HAP-1 (cell line): ENCODE measurements around the gene NHERF2.

ENCODE experiments used
- DNase-seq, 2 experiments: peaks; one replicate each; pipeline ENCODE4 v3.0.0-alpha.2; 2016 to 2020; ENCODE audit warnings: low spot score in 2 of 2
- H3K27me3 ChIP-seq: fragments of 250-450 bp; sonication (Bioruptor Pico); 2 replicates; pipeline ENCODE4 v1.5.1; 2020; ENCODE audit warnings: low read depth, mild to moderate bottlenecking, moderate library complexity
- H3K36me3 ChIP-seq: fragments of 250-450 bp; sonication (Bioruptor Pico); replicated peaks from 2 replicates; pipeline ENCODE4 v1.5.1; 2020; ENCODE audit warnings: mild to moderate bottlenecking
- H3K4me1 ChIP-seq: fragments of 250-450 bp; sonication (Bioruptor Pico); 2 replicates; pipeline ENCODE4 v1.5.1; 2020; ENCODE audit warnings: mild to moderate bottlenecking
- H3K4me3 ChIP-seq: fragments of 250-450 bp; sonication (Bioruptor Pico); 2 replicates; pipeline ENCODE4 v1.5.1; 2020; ENCODE audit warnings: mild to moderate bottlenecking, moderate library complexity
- H3K9me3 ChIP-seq: fragments of 250-450 bp; sonication (Bioruptor Pico); 2 replicates; pipeline ENCODE4 v1.5.1; 2020; ENCODE audit warnings: mild to moderate bottlenecking, moderate library complexity
- in situ Hi-C: fragments of 300-500 bp; cut with MboI; formaldehyde crosslinking; loops from 3 replicates; pipeline ENCODE4 v1.14.3; 2020; ENCODE audit warnings: low sequenced_read_pairs, inconsistent platforms, mixed read lengths

NHERF2 gene

DNA sequence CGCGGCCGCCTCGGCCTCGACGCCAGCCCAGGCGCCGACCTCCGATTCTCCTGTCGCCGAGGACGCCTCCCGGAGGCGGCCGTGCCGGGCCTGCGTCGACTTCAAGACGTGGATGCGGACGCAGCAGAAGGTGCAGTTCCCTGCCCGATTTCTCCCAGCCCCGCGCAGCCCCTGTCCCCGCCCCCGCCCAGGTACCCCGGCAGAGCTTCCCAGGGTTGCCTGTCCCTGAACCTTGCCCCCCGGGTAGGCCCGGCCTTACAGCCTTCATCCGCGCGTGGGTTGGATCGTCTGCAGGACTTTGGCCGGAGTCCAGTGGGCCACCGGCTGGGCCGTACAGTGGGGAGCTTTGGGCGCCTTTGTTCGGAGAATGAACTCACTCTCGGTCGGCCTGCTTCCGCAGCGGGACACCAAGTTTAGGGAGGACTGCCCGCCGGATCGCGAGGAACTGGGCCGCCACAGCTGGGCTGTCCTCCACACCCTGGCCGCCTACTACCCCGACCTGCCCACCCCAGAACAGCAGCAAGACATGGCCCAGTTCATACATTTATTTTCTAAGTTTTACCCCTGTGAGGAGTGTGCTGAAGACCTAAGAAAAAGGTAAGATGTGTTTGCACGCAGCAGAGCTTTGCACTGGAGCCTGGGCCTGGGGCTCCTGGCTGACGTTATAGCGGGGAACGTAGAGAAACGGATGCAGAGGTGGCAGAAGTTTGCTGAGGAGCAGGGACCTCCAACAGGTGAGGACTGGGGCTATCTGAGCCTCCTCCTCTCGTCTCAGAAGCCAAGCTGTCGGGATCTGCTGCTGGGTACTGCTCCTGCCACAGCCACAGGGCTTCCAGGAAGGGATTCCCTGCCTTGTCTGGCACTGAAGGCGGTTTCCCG is 42.1 kb upstream of the NHERF2 start:
- in situ Hi-C loops: loop anchor here (25.0 kb wide), 1 partner anchor 528 kb away; the partner anchor contains the start of genes AMDHD2 and ATP6V0C
- H3K27me3 ChIP-seq: peaks cover 12% of the 10 kb centered on the region

DNA sequence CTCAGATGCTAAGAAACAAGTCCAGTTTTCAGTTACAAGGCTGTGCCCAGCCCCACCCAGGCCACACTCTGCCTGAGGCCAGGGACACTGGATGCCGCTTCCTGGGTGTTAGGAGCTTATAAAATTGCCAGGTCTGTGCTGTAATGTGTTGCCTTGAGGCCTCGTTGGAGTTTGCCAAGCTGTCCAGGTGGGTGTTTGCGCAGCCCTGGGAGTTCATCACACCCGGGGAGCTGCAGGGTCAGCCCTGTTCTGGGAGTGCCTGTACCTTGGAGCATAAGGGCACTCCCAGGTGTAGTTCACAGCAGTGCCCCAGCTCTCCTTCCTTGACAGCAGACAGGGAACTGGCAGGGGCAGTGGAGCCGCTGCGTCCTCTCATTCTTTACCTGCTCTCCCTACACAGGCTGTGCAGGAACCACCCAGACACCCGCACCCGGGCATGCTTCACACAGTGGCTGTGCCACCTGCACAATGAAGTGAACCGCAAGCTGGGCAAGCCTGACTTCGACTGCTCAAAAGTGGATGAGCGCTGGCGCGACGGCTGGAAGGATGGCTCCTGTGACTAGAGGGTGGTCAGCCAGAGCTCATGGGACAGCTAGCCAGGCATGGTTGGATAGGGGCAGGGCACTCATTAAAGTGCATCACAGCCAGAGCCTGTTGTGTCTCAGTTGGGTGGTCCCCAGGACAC is 41.1 kb upstream of the NHERF2 start:
- no peak for DNase-seq
- peak overlapping the region; percentile 72 for H3K4me3 ChIP-seq
- no peaks in the 10 kb centered on the region for H3K9me3 ChIP-seq
- H3K36me3 ChIP-seq: peaks cover 15% of the 10 kb centered on the region
- in situ Hi-C loops: loop anchor here (25.0 kb wide), 1 partner anchor 527 kb away; the partner anchor contains the start of genes AMDHD2 and ATP6V0C
- H3K4me1 ChIP-seq: peaks cover 6% of the 10 kb centered on the region
- H3K27me3 ChIP-seq: peaks cover 9% of the 10 kb centered on the region

More for the DNA sequence above, 42.1 kb upstream of the NHERF2 start:
- no peak for DNase-seq
- no peaks in the 10 kb centered on the region for H3K9me3 ChIP-seq
- peaks cover 15% of the 10 kb centered on the region for H3K36me3 ChIP-seq
- peaks cover 6% of the 10 kb centered on the region for H3K4me1 ChIP-seq
- peak overlapping the region; percentile 72 for H3K4me3 ChIP-seq

DNA sequence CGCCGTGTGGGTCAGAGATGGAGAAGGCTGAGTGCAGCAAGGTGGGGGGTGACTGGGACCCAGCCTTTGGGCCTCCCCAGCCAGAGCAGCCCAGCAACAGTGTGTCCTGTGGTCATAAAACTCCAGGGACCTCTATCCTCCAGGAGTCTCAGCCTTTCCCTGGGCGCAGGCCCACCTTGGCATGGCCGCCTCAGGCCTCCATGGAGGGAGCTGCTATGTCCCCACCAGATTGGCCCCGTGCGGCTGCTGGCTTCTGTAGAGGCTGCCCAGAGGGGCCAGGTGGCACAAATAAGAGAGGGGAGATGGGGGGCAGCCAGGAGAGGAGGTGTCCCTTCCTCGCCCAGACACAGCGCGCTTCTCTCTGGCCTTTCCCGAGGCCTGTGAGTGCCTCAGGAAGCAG is 39.5 kb upstream of the NHERF2 start:
- Histone ChIP-seq H3K27me3 (no peaks in the 10 kb centered on the region), H3K4me1 (peaks cover 6% of the 10 kb centered on the region), H3K9me3 (no peaks in the 10 kb centered on the region), H3K4me3 (no peak overlapping the region), H3K36me3 (peaks cover 15% of the 10 kb centered on the region)
- DNase-seq: no peak
- in situ Hi-C loops: loop anchor here (25.0 kb wide), 1 partner anchor 525 kb away; the partner anchor contains the start of genes AMDHD2 and ATP6V0C

DNA sequence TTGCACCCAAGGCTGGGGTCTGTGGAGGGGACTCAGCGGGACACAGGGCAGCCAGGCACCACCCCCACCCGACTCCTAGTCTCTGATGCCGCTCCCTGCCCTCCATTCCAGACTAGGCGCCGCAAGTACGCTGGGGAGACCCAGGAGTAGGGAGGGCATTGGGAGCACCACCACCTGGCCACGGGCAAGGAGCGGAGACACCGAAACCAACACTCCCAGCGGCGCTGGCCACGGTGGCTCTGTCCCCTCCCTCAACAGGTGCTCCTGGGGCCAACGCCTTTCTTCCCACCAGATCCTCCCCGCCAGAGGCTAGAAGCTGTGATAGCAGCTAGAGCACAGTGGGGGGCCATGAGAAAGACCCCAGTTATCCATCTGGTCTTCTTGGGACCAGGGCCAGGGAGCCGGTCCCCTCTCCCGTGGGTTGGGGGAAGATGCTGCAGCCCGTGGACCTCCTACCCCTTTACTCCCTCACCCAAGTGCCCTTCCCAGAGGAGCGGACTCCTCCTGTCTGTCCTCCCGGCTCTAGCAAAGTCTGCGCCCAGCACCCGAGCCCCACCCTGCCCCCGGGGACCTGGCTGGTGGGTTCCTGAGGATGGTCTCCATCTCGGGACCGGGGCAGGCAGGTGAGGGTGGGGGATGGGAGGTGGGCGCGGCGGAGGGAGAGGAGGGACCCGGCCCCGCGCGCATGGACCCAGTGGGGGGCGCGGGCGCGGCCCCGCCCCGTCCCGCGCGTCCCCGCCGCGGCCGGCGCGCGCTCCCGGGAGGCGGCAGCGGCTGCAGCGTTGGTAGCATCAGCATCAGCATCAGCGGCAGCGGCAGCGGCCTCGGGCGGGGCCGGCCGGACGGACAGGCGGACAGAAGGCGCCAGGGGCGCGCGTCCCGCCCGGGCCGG is 37.2 kb upstream of the NHERF2 start, which contains the start of gene SYNGR3:
Gene SYNGR3, plus strand, starts transcription at position 762 of the 892 bp plus-strand sequence. CDS start 133 bp downstream, outside the sequence.
- H3K27me3 ChIP-seq: no peaks in the 10 kb centered on the region
- in situ Hi-C loops: loop anchor here (25.0 kb wide), 1 partner anchor 523 kb away; the partner anchor contains the start of genes AMDHD2 and ATP6V0C
- H3K4me3 ChIP-seq: peak within 1 kb of the TSS; percentile 40
- H3K4me1 ChIP-seq: peaks cover 6% of the 10 kb centered on the region
- no peaks in the 10 kb centered on the region for H3K9me3 ChIP-seq
- peak in 1 of 2 experiments; percentile 57 for DNase-seq
- peaks cover 15% of the 10 kb centered on the region for H3K36me3 ChIP-seq

DNA sequence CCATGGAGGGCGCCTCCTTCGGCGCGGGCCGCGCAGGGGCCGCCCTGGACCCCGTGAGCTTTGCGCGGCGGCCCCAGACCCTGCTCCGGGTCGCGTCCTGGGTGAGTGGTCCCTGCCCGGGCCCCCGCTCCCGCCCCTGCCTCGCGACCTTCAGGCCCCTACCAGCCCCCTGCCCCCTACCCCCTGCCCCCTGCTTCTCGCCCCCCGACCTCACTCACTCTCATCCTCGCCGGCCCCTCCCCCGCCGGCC is 36.7 kb upstream of the NHERF2 start:
- in situ Hi-C loops: loop anchor here (25.0 kb wide), 1 partner anchor 522 kb away; the partner anchor contains the start of genes AMDHD2 and ATP6V0C
- Histone ChIP-seq H3K9me3 (no peaks in the 10 kb centered on the region), H3K4me3 (peak overlapping the region; percentile 40), H3K36me3 (peaks cover 15% of the 10 kb centered on the region), H3K4me1 (peaks cover 4% of the 10 kb centered on the region), H3K27me3 (no peaks in the 10 kb centered on the region)
- DNase-seq: no peak

DNA sequence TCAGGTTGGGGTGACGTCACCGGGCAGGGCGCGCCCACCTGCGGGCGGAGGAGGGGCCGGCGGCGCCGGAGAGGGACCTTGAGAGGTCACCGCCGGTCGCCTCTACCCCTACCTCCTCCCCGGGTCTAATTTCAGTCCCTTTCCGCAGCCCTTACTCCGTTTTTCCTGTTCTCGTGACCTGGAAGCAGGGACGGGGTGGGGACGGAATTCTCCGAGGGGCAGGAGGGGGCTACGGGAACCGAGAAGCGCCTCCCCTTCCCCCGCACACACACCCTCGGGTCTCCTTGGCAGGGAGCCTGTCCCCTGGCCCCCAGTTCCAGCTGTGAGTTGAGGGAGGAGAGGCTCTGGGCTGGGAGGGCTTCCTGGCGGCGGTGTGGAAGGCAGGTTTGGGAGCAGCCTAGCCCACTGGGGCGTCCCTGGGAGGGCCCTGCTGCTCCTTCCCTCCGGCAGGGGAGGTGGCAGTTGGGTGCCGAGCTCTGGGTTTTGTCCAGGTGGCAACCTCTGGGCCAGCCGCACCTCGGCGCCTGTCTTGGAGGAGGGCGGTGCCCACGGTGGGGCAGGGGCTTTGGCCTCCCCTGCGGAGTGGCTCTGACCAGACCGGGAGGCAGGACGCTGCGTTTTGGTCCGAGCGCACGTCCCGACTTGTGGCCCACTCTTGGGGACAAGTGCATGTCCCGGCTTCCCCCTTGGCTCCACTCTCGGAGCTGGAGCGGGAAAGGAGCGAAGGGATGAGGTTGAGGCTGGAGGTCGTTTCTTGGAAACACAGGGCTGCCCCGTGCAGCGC is 36.2 kb upstream of the NHERF2 start:
- no peaks in the 10 kb centered on the region for H3K4me1 ChIP-seq
- no peaks in the 10 kb centered on the region for H3K27me3 ChIP-seq
- H3K36me3 ChIP-seq: peaks cover 13% of the 10 kb centered on the region
- peak in 1 of 2 experiments; percentile 76 for DNase-seq
- peak overlapping the region; percentile 40 for H3K4me3 ChIP-seq
- no peaks in the 10 kb centered on the region for H3K9me3 ChIP-seq
- in situ Hi-C loops: loop anchor here (25.0 kb wide), 1 partner anchor 522 kb away; the partner anchor contains the start of genes AMDHD2 and ATP6V0C

DNA sequence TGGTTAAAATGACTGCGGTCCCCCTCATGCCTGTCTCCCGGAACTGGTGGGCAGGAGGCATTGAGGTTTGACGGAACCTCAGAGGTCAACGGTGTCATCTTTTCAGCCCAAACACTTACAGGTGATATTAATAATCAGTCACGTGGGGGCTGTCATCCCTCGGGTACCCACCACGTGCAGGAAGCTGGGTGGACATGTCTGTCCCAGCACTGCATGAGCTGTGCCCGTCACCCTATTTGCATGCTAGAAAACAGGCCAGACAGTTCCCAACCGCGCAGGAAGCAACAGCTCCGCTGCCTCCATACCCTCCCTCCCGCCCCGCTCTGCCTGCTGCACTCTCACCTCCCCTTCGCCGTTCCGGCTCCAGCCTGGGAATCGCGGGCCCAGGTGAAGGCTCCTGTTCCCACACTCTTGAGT is 35.6 kb upstream of the NHERF2 start:
- Histone ChIP-seq H3K9me3 (no peaks in the 10 kb centered on the region), H3K4me1 (no peaks in the 10 kb centered on the region), H3K27me3 (no peaks in the 10 kb centered on the region), H3K4me3 (no peak overlapping the region), H3K36me3 (peaks cover 7% of the 10 kb centered on the region)
- DNase-seq: no peak
- in situ Hi-C loops: loop anchor here (25.0 kb wide), 1 partner anchor 521 kb away; the partner anchor contains the start of genes AMDHD2 and ATP6V0C

DNA sequence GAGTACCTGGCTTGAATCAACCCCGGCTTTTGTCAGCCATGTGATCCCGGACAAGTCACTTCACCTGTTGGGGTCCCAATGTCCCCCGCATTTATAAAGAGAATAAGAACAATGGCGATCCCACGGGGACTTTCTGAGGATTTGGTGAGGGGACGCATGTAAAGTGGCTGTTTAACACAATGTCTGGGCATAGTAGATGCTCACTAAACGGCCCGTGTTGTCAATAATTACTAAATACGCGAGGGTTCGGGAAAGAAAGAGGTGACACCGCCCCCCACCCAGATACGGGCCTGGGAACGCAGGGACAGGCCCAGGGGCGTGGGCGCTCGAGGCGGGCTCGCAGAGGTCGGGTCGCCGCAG is 35.1 kb upstream of the NHERF2 start:
- in situ Hi-C loops: loop anchor here (25.0 kb wide), 1 partner anchor 521 kb away; the partner anchor contains the start of genes AMDHD2 and ATP6V0C
- H3K36me3 ChIP-seq: peaks cover 4% of the 10 kb centered on the region
- no peak for DNase-seq
- no peaks in the 10 kb centered on the region for H3K9me3 ChIP-seq
- no peak overlapping the region for H3K4me3 ChIP-seq
- no peaks in the 10 kb centered on the region for H3K4me1 ChIP-seq
- no peaks in the 10 kb centered on the region for H3K27me3 ChIP-seq

DNA sequence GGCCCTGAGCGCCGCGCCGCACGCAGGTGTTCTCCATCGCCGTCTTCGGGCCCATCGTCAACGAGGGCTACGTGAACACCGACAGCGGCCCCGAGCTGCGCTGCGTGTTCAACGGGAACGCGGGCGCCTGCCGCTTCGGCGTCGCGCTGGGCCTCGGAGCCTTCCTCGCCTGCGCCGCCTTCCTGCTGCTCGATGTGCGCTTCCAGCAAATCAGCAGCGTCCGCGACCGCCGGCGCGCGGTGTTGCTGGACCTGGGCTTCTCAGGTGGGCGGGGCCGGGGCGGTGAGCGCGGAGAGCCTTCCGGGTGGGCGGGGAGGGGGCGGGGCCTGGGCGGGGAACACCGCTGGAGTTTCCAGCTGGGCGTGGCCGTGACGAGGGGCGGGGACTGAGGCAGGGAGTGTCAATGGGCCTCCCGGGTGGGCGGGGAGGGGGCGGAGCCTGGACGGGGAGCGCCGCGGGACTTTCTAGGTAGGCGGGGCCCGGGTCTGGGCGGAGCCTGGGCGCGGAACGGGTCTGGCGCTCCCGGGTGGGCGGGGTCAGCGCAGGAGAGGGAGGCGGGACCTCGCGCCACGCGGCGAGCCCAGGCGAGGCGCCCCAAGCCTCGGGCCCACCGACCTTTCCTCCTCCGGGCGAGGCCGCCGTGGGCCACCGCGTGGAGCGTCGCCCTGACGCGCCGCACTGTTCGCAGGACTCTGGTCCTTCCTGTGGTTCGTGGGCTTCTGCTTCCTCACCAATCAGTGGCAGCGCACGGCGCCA is 34.6 kb upstream of the NHERF2 start:
- DNase-seq: peak in 1 of 2 experiments; percentile 94
- H3K4me3 ChIP-seq: no peak overlapping the region
- in situ Hi-C loops: loop anchor here (25.0 kb wide), 1 partner anchor 520 kb away; the partner anchor contains the start of genes AMDHD2 and ATP6V0C

DNA sequence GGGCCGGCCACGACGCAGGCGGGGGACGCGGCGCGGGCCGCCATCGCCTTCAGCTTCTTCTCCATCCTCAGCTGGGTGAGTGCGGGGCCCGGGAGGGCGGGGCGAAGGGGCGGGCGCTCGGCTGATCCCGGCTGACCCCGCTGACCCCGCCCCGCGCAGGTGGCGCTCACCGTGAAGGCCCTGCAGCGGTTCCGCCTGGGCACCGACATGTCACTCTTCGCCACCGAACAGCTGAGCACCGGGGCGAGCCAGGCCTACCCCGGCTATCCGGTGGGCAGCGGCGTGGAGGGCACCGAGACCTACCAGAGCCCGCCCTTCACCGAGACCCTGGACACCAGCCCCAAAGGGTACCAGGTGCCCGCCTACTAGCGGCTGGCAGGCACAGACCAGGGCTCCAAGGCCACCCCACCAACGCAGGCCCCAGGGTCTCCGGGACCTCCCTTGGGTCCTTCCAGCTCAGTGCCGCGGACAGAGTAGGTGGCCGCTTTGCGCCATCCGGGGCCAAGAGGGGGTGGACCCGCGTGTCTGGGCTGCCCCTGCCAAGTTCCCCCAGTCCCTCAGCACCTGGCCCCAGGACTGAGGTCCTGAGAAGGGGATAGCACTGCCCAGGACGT is 33.9 kb upstream of the NHERF2 start:
- H3K9me3 ChIP-seq: no peaks in the 10 kb centered on the region
- in situ Hi-C loops: loop anchor here (25.0 kb wide), 1 partner anchor 519 kb away; the partner anchor contains the start of genes AMDHD2 and ATP6V0C
- no peaks in the 10 kb centered on the region for H3K4me1 ChIP-seq
- H3K36me3 ChIP-seq: peaks cover 12% of the 10 kb centered on the region
- H3K4me3 ChIP-seq: no peak overlapping the region
- no peak for DNase-seq
- no peaks in the 10 kb centered on the region for H3K27me3 ChIP-seq

More for the DNA sequence above, 34.6 kb upstream of the NHERF2 start:
- H3K27me3 ChIP-seq: no peaks in the 10 kb centered on the region
- no peaks in the 10 kb centered on the region for H3K4me1 ChIP-seq
- H3K9me3 ChIP-seq: no peaks in the 10 kb centered on the region
- H3K36me3 ChIP-seq: peaks cover 7% of the 10 kb centered on the region

DNA sequence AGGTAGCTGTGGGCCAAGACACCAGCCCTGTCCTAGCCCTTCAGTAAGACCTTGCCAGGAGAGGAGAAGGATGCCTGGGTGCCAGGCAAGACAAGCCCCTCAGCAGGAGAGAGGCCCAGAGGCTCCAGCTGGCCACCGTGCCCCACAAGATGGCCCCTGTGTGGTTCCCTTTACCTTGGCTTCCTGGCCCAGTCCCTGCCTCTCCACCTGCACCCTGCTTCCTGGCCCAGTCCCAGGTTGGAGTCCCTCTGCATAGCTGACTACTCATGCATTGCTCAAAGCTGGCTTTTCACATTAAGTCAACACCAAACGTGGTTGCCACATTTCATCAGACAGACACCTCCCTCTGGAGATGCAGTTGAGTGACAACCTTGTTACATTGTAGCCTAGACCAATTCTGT is 33.0 kb upstream of the NHERF2 start:
- no peak overlapping the region for H3K4me3 ChIP-seq
- in situ Hi-C loops: loop anchor here (25.0 kb wide), 1 partner anchor 519 kb away; the partner anchor contains the start of genes AMDHD2 and ATP6V0C
- DNase-seq: no peak

More for the DNA sequence above, 33.0 kb upstream of the NHERF2 start:
- Histone ChIP-seq H3K9me3 (no peaks in the 10 kb centered on the region), H3K4me1 (no peaks in the 10 kb centered on the region), H3K27me3 (no peaks in the 10 kb centered on the region), H3K36me3 (peaks cover 20% of the 10 kb centered on the region)
